OCI-LY7 (cell line): ENCODE data around the gene KIRREL3.

Experiments
- CTCF ChIP-seq: fragments of 200-600 bp; sonication (generic); conservative IDR thresholded peaks from 2 replicates; pipeline ENCODE4 v1.5.1; 2014; ENCODE audit warnings: mild to moderate bottlenecking, antibody characterized with exemption, low read length, moderate library complexity, mixed read lengths
- EZH2phosphoT487 ChIP-seq: fragments of 200-600 bp; sonication (generic); IDR thresholded peaks from 2 replicates; pipeline ENCODE4 v1.6.1; 2018; ENCODE audit warnings: low read depth, borderline replicate concordance, mild to moderate bottlenecking, mixed run types, antibody characterized with exemption, low read length, moderate library complexity, mixed read lengths

GRCh38 chr11:126465573-126466188 is 534.9 kb downstream of the KIRREL3 start:
- no peak for TF ChIP-seq CTCF
- no peak for TF ChIP-seq EZH2phosphoT487
